ENCODE data around the gene DDX31.

Gene DDX31

GRCh38 chr9:132631280-132631679 lies 38.5 kb downstream of the DDX31 start:
- DNase-seq (ENCODE audit: low spot score) (peak; percentile 82), ATAC-seq (ENCODE audit: low read depth) (peak; percentile 94)
- H3K27me3 ChIP-seq (ENCODE audit: insufficient read depth, poor library complexity, severe bottlenecking), result no peaks in the 10 kb centered on the region
- peaks cover 28% of the 10 kb centered on the region for H3K36me3 ChIP-seq (ENCODE audit: low read depth)
- no peak overlapping the region for H3K4me3 ChIP-seq (ENCODE audit: severe bottlenecking)
- H3K27ac ChIP-seq (ENCODE audit: poor library complexity, severe bottlenecking), result peak overlapping the region; percentile 80
- peaks cover 28% of the 10 kb centered on the region for H3K4me1 ChIP-seq (ENCODE audit: insufficient read depth, poor library complexity, severe bottlenecking)
- TF ChIP-seq, protein P1, sequence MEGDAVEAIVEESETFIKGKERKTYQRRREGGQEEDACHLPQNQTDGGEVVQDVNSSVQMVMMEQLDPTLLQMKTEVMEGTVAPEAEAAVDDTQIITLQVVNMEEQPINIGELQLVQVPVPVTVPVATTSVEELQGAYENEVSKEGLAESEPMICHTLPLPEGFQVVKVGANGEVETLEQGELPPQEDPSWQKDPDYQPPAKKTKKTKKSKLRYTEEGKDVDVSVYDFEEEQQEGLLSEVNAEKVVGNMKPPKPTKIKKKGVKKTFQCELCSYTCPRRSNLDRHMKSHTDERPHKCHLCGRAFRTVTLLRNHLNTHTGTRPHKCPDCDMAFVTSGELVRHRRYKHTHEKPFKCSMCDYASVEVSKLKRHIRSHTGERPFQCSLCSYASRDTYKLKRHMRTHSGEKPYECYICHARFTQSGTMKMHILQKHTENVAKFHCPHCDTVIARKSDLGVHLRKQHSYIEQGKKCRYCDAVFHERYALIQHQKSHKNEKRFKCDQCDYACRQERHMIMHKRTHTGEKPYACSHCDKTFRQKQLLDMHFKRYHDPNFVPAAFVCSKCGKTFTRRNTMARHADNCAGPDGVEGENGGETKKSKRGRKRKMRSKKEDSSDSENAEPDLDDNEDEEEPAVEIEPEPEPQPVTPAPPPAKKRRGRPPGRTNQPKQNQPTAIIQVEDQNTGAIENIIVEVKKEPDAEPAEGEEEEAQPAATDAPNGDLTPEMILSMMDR (IDR thresholded peaks at IDR 0.05; ENCODE audit: poor library complexity, severe bottlenecking), result no peak
- H3K9me3 ChIP-seq (ENCODE audit: severe bottlenecking), result no peaks in the 10 kb centered on the region

- Histone ChIP-seq H3K27me3 (ENCODE audit: insufficient read depth, poor library complexity, severe bottlenecking) (no peaks in the 10 kb centered on the region), H3K4me3 (ENCODE audit: severe bottlenecking) (no peak overlapping the region), H3K4me1 (ENCODE audit: insufficient read depth, poor library complexity, severe bottlenecking) (peaks cover 28% of the 10 kb centered on the region), H3K36me3 (ENCODE audit: low read depth) (peaks cover 29% of the 10 kb centered on the region), H3K9me3 (ENCODE audit: severe bottlenecking) (no peaks in the 10 kb centered on the region), H3K27ac (ENCODE audit: poor library complexity, severe bottlenecking) (peak overlapping the region; percentile 80)
- TF ChIP-seq, protein P1 (IDR thresholded peaks at IDR 0.05; ENCODE audit: poor library complexity, severe bottlenecking), result no peak
- ATAC-seq (ENCODE audit: low read depth), result peak; percentile 64
- DNase-seq (ENCODE audit: low spot score), result peak; percentile 78
Measured at GRCh38 chr9:132630811-132631210, 39.0 kb downstream of the DDX31 start.

- no peak for DNase-seq (ENCODE audit: low spot score)
- TF ChIP-seq, protein P1 (IDR thresholded peaks at IDR 0.05; ENCODE audit: poor library complexity, severe bottlenecking), result no peak
Measured at GRCh38 chr9:132630116-132630515, 39.7 kb downstream of the DDX31 start.

GRCh38 chr9:132628746-132629145 lies 41.0 kb downstream of the DDX31 start:
- DNase-seq (ENCODE audit: low spot score) (no peak), ATAC-seq (ENCODE audit: low read depth) (no peak)
- Histone ChIP-seq H3K27ac (ENCODE audit: poor library complexity, severe bottlenecking) (no peak overlapping the region), H3K27me3 (ENCODE audit: insufficient read depth, poor library complexity, severe bottlenecking) (no peaks in the 10 kb centered on the region), H3K36me3 (ENCODE audit: low read depth) (peaks cover 43% of the 10 kb centered on the region), H3K4me3 (ENCODE audit: severe bottlenecking) (no peak overlapping the region), H3K4me1 (ENCODE audit: insufficient read depth, poor library complexity, severe bottlenecking) (peaks cover 32% of the 10 kb centered on the region), H3K9me3 (ENCODE audit: severe bottlenecking) (no peaks in the 10 kb centered on the region)
- TF ChIP-seq, protein P1 (IDR thresholded peaks at IDR 0.05; ENCODE audit: poor library complexity, severe bottlenecking), result no peak

More at GRCh38 chr9:132630116-132630515, 39.7 kb downstream of the DDX31 start:
- no peak overlapping the region for H3K4me3 ChIP-seq (ENCODE audit: severe bottlenecking)
- no peak for ATAC-seq (ENCODE audit: low read depth)
- H3K27ac ChIP-seq (ENCODE audit: poor library complexity, severe bottlenecking), result peak overlapping the region; percentile 80
- H3K4me1 ChIP-seq (ENCODE audit: insufficient read depth, poor library complexity, severe bottlenecking), result peaks cover 32% of the 10 kb centered on the region
- H3K27me3 ChIP-seq (ENCODE audit: insufficient read depth, poor library complexity, severe bottlenecking), result no peaks in the 10 kb centered on the region
- H3K9me3 ChIP-seq (ENCODE audit: severe bottlenecking), result no peaks in the 10 kb centered on the region
- peaks cover 33% of the 10 kb centered on the region for H3K36me3 ChIP-seq (ENCODE audit: low read depth)

DNA sequence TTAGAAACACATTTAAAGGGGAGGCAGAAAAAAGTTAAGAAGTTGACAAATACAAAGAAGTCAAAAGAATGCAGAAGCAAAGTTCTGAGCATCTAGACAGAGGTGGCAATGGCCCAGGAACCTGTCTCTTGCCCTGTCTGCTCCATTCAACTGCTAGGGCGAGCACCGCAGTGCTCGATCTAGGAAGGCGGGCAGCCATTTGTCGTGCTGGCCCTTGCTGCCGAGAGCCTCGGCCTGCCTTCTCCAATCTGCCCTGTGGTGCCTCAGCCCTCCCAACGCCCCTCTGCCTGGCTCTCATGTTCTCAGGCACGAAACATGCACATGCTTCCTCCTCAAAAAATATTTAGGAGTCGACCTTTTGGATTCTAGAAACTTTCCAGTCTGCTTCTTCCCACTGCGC lies 42.2 kb downstream of the DDX31 start:
- Histone ChIP-seq H3K36me3 (ENCODE audit: low read depth) (peaks cover 45% of the 10 kb centered on the region), H3K27ac (ENCODE audit: poor library complexity, severe bottlenecking) (no peak overlapping the region), H3K27me3 (ENCODE audit: insufficient read depth, poor library complexity, severe bottlenecking) (no peaks in the 10 kb centered on the region), H3K9me3 (ENCODE audit: severe bottlenecking) (no peaks in the 10 kb centered on the region), H3K4me3 (ENCODE audit: severe bottlenecking) (no peak overlapping the region), H3K4me1 (ENCODE audit: insufficient read depth, poor library complexity, severe bottlenecking) (peaks cover 26% of the 10 kb centered on the region)
- ATAC-seq (ENCODE audit: low read depth), result no peak
- DNase-seq (ENCODE audit: low spot score), result no peak
- TF ChIP-seq, protein P1 (IDR thresholded peaks at IDR 0.05; ENCODE audit: poor library complexity, severe bottlenecking), result no peak

Data from RWPE2 (cell line).